ENCODE measurements around the gene LCN15. TPM values are rescaled to one million over a fixed set of nuclear protein-coding genes. Genes with fewer than 3 reads are reported as not detected.
A peak's percentile ranks its signal among the peaks of the same experiment; 100 is the strongest.

Gene LCN15
- total RNA-seq, 2 donors from 2014 or later, result not detected

DNA sequence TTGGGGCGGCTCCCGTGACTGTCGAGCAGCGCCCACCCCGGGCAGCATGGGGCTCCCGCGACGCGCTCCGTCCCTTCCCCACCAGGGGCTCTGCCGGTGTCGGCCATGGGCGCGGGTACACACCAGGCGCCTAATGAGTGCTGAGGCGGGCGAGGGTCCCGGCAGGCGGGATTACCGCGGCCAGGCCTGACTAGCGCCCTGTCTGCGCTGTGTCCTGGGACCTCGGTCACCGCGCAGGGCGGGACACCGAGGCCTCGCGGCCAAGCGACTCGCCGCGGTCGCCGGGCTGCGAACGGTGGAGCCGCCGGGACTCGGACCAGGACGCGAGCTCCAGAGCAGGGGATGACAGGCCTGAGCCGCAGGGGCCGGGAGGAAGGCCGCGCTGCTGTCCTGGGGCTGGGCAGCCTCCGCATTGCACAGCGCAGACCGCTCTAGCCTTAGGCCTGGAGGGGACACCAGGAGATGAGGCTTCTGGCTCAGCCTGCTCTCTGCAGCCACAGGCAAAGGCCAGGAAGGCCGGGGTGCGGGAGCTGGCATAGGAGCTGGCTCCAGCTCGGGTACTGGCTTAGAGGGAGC, 35.7 kb downstream of the LCN15 start:
- Histone ChIP-seq H3K9me3 (no peaks in the 10 kb centered on the region), H3K4me3 (peak overlapping the region; percentile 76), H3K36me3 (peaks cover 11% of the 10 kb centered on the region), H3K27me3 (replicated peaks; ENCODE audit: insufficient read depth) (no peaks in the 10 kb centered on the region), H3K4me1 (ENCODE audit: control insufficient read depth in 1 of 2, low read depth in 2 of 2) (peaks cover 8 to 28% of the 10 kb centered on the region in 2 donors), H3K27ac (no peak overlapping the region)
- ATAC-seq (ENCODE audit: insufficient number of reproducible peaks, low FRiP score, low read depth), result no peak
- TF ChIP-seq, protein P1, sequence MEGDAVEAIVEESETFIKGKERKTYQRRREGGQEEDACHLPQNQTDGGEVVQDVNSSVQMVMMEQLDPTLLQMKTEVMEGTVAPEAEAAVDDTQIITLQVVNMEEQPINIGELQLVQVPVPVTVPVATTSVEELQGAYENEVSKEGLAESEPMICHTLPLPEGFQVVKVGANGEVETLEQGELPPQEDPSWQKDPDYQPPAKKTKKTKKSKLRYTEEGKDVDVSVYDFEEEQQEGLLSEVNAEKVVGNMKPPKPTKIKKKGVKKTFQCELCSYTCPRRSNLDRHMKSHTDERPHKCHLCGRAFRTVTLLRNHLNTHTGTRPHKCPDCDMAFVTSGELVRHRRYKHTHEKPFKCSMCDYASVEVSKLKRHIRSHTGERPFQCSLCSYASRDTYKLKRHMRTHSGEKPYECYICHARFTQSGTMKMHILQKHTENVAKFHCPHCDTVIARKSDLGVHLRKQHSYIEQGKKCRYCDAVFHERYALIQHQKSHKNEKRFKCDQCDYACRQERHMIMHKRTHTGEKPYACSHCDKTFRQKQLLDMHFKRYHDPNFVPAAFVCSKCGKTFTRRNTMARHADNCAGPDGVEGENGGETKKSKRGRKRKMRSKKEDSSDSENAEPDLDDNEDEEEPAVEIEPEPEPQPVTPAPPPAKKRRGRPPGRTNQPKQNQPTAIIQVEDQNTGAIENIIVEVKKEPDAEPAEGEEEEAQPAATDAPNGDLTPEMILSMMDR (IDR thresholded peaks at IDR 0.05), result no peak
- DNase-seq (ENCODE audit: low spot score), result no peak

DNA sequence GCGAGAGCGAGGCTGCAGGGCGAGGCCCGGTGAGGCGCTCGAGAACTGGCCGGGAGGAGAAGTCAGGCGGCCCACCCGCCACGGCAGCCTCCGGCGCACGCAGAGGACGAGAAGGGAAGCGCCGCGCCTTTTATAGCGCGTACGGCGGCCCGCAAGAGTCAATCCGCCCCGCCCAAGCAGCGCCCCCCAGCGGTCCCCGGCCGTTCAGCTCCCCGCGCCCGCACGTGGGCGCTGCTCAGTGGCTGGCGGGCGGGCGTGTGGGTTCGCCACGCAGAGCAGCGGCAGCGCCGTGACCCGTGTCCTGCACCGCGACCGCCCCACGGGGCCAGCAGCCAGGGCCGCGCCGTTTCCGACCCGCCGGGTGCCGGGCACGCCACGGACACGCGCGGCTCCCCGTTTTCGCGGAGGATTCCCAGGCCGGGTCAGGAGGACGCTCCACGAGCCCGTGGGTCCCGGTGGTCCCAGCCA, 36.2 kb downstream of the LCN15 start:
- Histone ChIP-seq H3K4me1 (ENCODE audit: control insufficient read depth in 1 of 2, low read depth in 2 of 2) (peaks cover 8 to 28% of the 10 kb centered on the region in 2 donors), H3K4me3 (peak overlapping the region; percentile 76), H3K9me3 (no peaks in the 10 kb centered on the region), H3K27ac (no peak overlapping the region), H3K27me3 (replicated peaks; ENCODE audit: insufficient read depth) (no peaks in the 10 kb centered on the region), H3K36me3 (peaks cover 16% of the 10 kb centered on the region)
- peak; percentile 40 for DNase-seq (ENCODE audit: low spot score)
- peak; percentile 72 for ATAC-seq (ENCODE audit: insufficient number of reproducible peaks, low FRiP score, low read depth)
- TF ChIP-seq, protein P1 (IDR thresholded peaks at IDR 0.05), result peak; percentile 83

DNA sequence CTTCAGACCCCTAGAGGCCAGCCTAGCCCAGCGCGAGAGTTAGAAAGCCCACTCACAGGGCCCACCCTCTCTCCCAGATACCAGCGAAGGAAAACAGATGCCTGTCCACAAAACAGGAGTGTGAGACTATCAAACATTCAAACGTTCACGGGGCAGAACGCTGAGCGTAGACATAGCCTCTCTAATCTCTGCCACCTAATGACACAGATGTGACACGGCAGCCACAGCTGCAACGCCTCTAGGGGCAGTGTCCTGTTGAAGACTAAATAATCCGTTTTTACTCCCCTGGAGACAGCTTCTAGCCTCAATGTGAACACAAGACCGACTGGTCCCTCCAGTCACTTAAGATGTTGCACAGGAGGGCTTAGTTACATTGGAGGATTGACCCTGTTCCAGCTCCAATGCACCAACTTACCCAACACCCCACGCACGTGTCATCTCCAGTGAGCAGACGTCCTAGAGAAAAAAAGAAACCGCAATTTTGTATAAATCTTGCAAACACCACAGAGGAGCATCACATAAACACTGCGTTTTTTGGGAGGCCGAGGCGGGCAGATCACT, 37.6 kb downstream of the LCN15 start:
- H3K4me3 ChIP-seq, result peak overlapping the region; percentile 76
- peaks cover 8 to 28% of the 10 kb centered on the region in 2 donors for H3K4me1 ChIP-seq (ENCODE audit: control insufficient read depth in 1 of 2, low read depth in 2 of 2)
- TF ChIP-seq, protein P1 (IDR thresholded peaks at IDR 0.05), result no peak
- H3K27ac ChIP-seq, result no peak overlapping the region
- H3K27me3 ChIP-seq (replicated peaks; ENCODE audit: insufficient read depth), result no peaks in the 10 kb centered on the region
- no peak for ATAC-seq (ENCODE audit: insufficient number of reproducible peaks, low FRiP score, low read depth)
- H3K36me3 ChIP-seq, result peaks cover 21% of the 10 kb centered on the region
- no peaks in the 10 kb centered on the region for H3K9me3 ChIP-seq
- no peak for DNase-seq (ENCODE audit: low spot score)

DNA sequence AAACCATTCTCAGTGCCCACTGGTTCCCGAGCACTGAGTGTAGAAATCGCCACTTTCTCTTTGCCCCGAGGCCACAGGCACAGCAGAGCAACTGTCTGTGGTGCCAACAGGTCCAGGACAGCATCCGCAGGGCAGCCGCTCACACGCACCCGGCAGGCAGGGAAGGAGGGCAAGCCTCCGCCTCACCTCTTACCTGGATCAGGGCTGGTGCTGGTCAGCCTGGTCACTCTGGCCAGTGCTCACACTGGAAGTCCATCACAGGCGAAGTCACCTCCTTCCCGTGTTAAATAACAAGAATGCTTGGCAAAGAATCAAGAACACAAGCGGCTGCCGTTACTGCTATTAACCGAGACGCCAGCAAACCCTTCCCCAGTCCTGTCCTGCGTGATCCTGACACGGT, 38.2 kb downstream of the LCN15 start:
- no peaks in the 10 kb centered on the region for H3K27me3 ChIP-seq (replicated peaks; ENCODE audit: insufficient read depth)
- H3K27ac ChIP-seq, result no peak overlapping the region
- DNase-seq (ENCODE audit: low spot score) (no peak), ATAC-seq (ENCODE audit: insufficient number of reproducible peaks, low FRiP score, low read depth) (no peak)
- no peaks in the 10 kb centered on the region for H3K9me3 ChIP-seq
- TF ChIP-seq, protein P1 (IDR thresholded peaks at IDR 0.05), result no peak
- H3K4me3 ChIP-seq, result no peak overlapping the region
- H3K4me1 ChIP-seq (ENCODE audit: control insufficient read depth in 1 of 2, low read depth in 2 of 2), result peaks cover 8 to 28% of the 10 kb centered on the region in 2 donors
- peaks cover 21% of the 10 kb centered on the region for H3K36me3 ChIP-seq

DNA sequence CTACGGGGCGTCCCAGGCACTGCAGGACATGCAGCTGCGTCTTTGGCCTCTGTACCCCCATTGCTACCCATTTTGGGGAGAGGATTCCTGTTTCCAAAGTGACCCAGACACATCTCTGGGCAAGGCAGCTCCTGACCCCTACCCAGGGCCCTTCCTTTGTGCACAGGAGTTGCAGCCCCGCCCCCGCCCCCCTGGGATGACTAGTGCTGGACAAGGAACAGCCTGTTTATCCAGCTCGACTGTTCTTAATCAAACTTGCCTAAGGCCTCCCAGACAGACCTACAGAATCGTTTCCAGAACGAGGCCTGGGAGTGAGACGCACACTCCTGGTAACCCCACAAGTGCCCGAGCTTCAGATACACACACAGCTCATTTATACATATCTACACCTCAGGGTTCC, 38.7 kb downstream of the LCN15 start:
- Histone ChIP-seq H3K4me1 (ENCODE audit: control insufficient read depth in 1 of 2, low read depth in 2 of 2) (peaks cover 8 to 28% of the 10 kb centered on the region in 2 donors), H3K36me3 (peaks cover 21% of the 10 kb centered on the region), H3K9me3 (no peaks in the 10 kb centered on the region), H3K27me3 (replicated peaks; ENCODE audit: insufficient read depth) (no peaks in the 10 kb centered on the region), H3K27ac (no peak overlapping the region), H3K4me3 (no peak overlapping the region)
- TF ChIP-seq, protein P1 (IDR thresholded peaks at IDR 0.05), result no peak
- ATAC-seq (ENCODE audit: insufficient number of reproducible peaks, low FRiP score, low read depth) (no peak), DNase-seq (ENCODE audit: low spot score) (no peak)

Data from thoracic aorta (tissue), 2 donors.